Measurements from ENCODE around the gene ESRRA. TPM values are rescaled to one million over a fixed set of nuclear protein-coding genes. Genes with fewer than 3 reads are reported as not detected.

Gene ESRRA
- total RNA-seq, 1 experiment from 2014 or later, result 53.4 TPM

- intact Hi-C loops (cut with micrococcal nuclease; ENCODE audit: unreplicated experiment), result no loop called here
- no peaks in the 10 kb centered on the region for H3K9me3 Mint-ChIP-seq (ENCODE audit: low read depth, unreplicated experiment)
- peaks cover 7% of the 10 kb centered on the region for H3K4me1 Mint-ChIP-seq (ENCODE audit: low read depth, unreplicated experiment)
- H3K27me3 Mint-ChIP-seq (ENCODE audit: unreplicated experiment), result no peaks in the 10 kb centered on the region
- no peak for TF ChIP-seq CTCF (IDR thresholded peaks at IDR 0.05; ENCODE audit: unreplicated experiment)
- peaks cover 44% of the 10 kb centered on the region for H3K36me3 Mint-ChIP-seq (ENCODE audit: insufficient read depth, unreplicated experiment)
- DNase-seq, result no peak
- BruUV-seq (replicated peaks), result no TSS peak
- no peak overlapping the region for H3K27ac Mint-ChIP-seq (ENCODE audit: unreplicated experiment)
- CTCF ChIA-PET, result interaction anchor here (1.0 kb wide), 1 partner anchor 41 kb away, joined by 3 read pairs; no protein-coding TSS in a partner anchor
- H3K4me3 Mint-ChIP-seq (ENCODE audit: low read depth, unreplicated experiment), result no peak overlapping the region
Measured at GRCh38 chr11:64263021-64263946, 42.0 kb upstream of the ESRRA start.

GRCh38 chr11:64263947-64264317, 41.4 kb upstream of the ESRRA start:
- intact Hi-C loops (cut with micrococcal nuclease; ENCODE audit: unreplicated experiment), result no loop called here
- peaks cover 13% of the 10 kb centered on the region for H3K4me1 Mint-ChIP-seq (ENCODE audit: low read depth, unreplicated experiment)
- TF ChIP-seq CTCF (IDR thresholded peaks at IDR 0.05; ENCODE audit: unreplicated experiment), result no peak
- H3K4me3 Mint-ChIP-seq (ENCODE audit: low read depth, unreplicated experiment), result no peak overlapping the region
- H3K9me3 Mint-ChIP-seq (ENCODE audit: low read depth, unreplicated experiment), result no peaks in the 10 kb centered on the region
- H3K27me3 Mint-ChIP-seq (ENCODE audit: unreplicated experiment), result no peaks in the 10 kb centered on the region
- CTCF ChIA-PET, result no interaction called here
- peaks cover 48% of the 10 kb centered on the region for H3K36me3 Mint-ChIP-seq (ENCODE audit: insufficient read depth, unreplicated experiment)
- no TSS peak for BruUV-seq (replicated peaks)
- DNase-seq, result no peak
- no peak overlapping the region for H3K27ac Mint-ChIP-seq (ENCODE audit: unreplicated experiment)

DNA sequence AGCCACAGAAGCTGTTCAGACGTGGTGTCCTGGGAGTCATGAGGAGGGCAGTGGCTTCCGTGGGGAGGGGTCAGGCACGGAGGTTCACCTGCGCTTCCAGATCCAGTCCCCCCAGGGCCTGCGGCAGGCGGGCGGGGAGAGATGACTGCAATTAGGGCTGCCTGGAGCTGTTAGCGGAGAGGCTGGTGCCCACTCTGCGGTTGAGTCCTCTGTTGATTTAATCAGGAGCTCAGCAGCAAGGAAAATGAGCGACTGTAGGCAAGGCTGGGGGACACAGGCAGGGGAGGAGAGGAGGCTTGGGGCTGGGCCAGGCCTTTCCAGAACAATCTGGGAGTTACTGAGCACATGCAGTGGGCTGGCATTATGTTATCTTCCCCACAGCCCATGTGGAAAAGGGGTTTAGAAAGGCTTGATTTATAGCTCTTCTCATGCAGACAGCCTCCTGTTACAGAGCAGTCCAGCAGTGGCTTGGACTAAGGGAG, 40.9 kb upstream of the ESRRA start:
- no peak for DNase-seq
- intact Hi-C loops (cut with micrococcal nuclease; ENCODE audit: unreplicated experiment), result no loop called here
- no peak for TF ChIP-seq CTCF (IDR thresholded peaks at IDR 0.05; ENCODE audit: unreplicated experiment)
- no peak overlapping the region for H3K27ac Mint-ChIP-seq (ENCODE audit: unreplicated experiment)
- H3K27me3 Mint-ChIP-seq (ENCODE audit: unreplicated experiment), result no peaks in the 10 kb centered on the region
- no TSS peak for BruUV-seq (replicated peaks)
- H3K4me3 Mint-ChIP-seq (ENCODE audit: low read depth, unreplicated experiment), result no peak overlapping the region
- CTCF ChIA-PET, result no interaction called here
- peaks cover 18% of the 10 kb centered on the region for H3K4me1 Mint-ChIP-seq (ENCODE audit: low read depth, unreplicated experiment)
- peaks cover 48% of the 10 kb centered on the region for H3K36me3 Mint-ChIP-seq (ENCODE audit: insufficient read depth, unreplicated experiment)
- no peaks in the 10 kb centered on the region for H3K9me3 Mint-ChIP-seq (ENCODE audit: low read depth, unreplicated experiment)

- Mint-ChIP-seq H3K36me3 (ENCODE audit: insufficient read depth, unreplicated experiment) (peaks cover 50% of the 10 kb centered on the region), H3K9me3 (ENCODE audit: low read depth, unreplicated experiment) (no peaks in the 10 kb centered on the region), H3K27ac (ENCODE audit: unreplicated experiment) (peak overlapping the region; percentile 21), H3K4me3 (ENCODE audit: low read depth, unreplicated experiment) (no peak overlapping the region), H3K4me1 (ENCODE audit: low read depth, unreplicated experiment) (peaks cover 18% of the 10 kb centered on the region), H3K27me3 (ENCODE audit: unreplicated experiment) (no peaks in the 10 kb centered on the region)
- no TSS peak for BruUV-seq (replicated peaks)
- intact Hi-C loops (cut with micrococcal nuclease; ENCODE audit: unreplicated experiment), result no loop called here
- DNase-seq, result no peak
- TF ChIP-seq CTCF (IDR thresholded peaks at IDR 0.05; ENCODE audit: unreplicated experiment), result no peak
- CTCF ChIA-PET, result interaction anchor here (0.6 kb wide), 1 partner anchor 20 kb away, joined by 4 read pairs; no protein-coding TSS in a partner anchor
Measured at GRCh38 chr11:64265176-64266160, 39.9 kb upstream of the ESRRA start.
